ENCODE results near the gene DUSP23.

DUSP23 gene

DNA sequence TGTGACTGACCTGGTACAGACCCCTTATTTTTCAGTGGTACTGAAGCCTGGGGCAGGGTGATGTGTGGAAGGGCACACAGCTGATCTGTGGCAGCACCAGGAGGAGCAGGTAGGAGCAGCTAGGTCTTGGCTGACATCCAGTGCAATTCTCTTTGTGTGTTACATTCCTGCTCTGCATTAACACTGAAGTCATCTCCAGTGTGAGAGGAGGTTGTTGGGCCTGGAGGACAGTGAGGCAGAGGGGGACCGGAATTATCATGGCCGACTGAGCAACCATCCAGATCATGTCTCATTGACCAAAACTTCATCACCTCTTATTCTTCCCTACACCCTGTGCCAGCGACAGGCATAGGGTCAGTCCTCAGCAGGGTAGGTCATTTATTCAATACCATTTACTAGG, 47.4 kb downstream of the DUSP23 start:
- DNase-seq = no peak

DNA sequence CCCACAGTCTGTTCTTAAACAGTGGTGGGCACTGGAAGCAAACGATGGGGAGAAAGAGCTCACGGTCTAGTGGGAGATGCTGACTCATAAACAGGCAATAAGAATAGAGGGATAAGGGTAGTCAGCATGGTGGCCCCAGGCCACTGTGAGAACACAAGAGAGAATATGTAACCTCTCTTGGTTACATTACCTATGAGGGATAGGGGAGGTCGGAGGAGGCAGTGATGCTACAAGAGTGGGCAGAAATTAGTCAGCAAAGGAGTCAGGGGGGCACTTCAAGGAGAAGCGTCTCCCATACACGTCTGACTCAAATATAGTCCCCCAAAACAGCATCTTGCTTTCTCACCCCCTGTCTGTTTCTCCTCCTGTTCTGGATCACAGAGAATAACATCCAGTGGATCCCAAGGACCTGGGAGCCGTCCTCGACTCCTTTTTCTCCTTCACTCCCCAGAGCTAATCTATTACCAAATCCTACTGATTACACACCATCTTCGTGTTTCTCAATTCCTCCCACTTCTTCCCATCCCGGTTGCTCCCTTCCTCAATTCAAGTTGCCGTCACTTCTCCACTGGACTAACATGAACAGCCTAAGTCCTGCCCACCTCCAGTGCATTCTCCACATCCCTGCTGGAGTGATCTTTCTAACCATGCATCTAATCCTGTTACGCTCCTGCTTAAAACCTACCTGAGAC, 48.0 kb downstream of the DUSP23 start:
- peak in 2 of 58 donors; percentile 27 to 31 for DNase-seq

DNA sequence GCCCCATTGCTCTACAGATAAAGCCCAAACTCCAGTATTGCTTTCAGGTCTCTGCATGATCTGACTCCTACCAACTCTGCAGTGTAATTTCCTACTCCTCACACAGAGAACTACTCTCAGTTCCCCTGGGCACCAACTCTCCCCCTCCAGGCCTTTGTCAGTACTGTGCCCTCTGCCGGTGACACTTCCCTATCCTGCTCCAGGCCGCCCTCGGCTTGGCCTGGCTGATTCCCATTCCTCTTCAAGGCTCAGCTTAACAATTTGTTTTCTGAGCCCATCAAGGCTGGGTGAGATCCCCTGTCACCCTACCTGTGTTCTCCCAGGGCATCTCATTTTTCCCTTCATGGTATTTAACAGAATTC, 48.5 kb downstream of the DUSP23 start:
- peak in 16 of 58 donors; percentile 2 to 37 (median 14) for DNase-seq

DNA sequence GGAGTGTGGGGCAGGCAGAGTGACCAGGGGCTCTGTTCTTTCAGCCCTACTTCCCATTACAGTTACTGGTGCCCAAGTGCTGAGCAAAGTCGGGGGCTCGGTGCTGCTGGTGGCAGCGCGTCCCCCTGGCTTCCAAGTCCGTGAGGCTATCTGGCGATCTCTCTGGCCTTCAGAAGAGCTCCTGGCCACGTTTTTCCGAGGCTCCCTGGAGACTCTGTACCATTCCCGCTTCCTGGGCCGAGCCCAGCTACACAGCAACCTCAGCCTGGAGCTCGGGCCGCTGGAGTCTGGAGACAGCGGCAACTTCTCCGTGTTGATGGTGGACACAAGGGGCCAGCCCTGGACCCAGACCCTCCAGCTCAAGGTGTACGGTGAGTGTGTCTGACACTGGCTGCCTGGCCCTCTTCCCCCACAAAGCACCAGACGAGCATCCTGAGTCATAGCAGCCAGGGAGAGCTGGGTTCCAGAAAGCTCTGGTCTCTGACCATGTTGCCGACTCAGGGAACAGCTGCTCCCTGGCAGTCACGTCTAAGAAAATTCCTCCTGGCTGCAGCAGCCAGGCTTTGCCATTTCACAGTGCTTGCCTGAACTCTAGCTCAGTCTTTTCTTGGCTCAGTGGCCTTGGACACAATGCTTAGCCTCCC, 49.2 kb downstream of the DUSP23 start:
- DNase-seq = no peak

DNA sequence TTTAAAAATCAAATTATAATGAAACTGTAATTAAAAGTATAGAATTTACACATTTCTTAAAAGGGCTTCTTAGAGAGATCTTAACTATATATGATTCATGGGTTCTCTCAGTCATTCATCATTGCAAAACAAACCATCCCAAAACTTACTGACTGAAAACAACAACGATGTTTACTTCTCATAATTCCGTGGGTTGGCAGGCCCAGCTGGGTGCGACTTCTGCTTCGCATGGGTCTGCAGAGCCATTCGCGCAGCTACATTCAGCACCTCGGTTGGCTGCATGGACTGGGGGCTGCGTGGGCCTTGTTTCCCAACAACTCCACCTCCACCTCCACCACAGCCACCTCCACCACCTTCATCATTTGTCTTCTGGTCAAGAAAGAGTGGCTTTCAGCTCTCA, 50.0 kb downstream of the DUSP23 start:
- no peak for DNase-seq

DNA sequence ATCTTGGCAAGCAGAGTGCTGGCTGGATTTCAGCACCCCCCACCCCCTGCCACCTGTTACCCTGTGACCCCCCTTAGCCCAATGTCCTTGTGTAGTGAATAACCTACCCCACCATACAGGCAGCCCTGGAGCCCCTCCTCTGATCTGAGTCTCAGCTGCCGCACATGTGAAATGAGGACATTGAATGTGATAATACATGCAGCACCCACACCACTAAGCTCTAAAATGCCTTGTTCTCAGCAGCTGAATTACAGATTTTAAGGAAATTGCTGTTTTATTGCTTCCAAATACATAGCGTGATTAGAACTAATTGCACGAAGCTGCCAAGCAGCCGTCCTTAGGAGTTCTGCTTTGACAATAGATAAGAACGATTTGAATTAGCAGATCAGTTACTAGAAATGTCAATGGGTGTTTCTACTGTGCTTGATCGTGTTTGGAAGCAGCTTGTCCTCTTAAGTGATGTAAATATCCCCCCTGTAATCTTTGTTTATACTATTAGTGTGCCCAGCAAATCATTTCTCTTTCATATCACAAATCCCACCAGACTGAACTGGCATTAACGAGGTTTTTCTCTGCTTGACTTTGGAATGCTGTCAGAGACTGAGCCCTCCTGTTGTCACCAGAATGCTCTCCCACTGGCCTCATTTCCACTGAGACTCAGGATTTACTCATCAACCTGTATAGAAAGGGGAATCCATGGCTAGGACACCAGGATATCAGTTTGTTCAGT, 50.8 kb downstream of the DUSP23 start:
- DNase-seq = no peak

Data from anterior cingulate cortex (tissue), 58 donors.